Measurements from ENCODE around the gene MAP2K5. TPM values are rescaled to one million over a fixed set of nuclear protein-coding genes. Genes with fewer than 3 reads are reported as not detected.

MAP2K5 gene
- total RNA-seq, 1 donor from 2014 or later, result 3.5 TPM

Other genes starting within 250 kb of the MAP2K5 start
- gene C15orf61, start 21.6 kb upstream of the MAP2K5 start, total RNA-seq, result 1.3 and 1.5 TPM in 2 replicates